HG03139 (cell line): ENCODE data around the gene RGS9.

Experiments used
- ATAC-seq: cut with Tn5 transposase; IDR thresholded peaks from one replicate; pipeline ENCODE4 v1.9.1; 2021; ENCODE audit not compliant: unreplicated experiment

The RGS9 gene

DNA sequence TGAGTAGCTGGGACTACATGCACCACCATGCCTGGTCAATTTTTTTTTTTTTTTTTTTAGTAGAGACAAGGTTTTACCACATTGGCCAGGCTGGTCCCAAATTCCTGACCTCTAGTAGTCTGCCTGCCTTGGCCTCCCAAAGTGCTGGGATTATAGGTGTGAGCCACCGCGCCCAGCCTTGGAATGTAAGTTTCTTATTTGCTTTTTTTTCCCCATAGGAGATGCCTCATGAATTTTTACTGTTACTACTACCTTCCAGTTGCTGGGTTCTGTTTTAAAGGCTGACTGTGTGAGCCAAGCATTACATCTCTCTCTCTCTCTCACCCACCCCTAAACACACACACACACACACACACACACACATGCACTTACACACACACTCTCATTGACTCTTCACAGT is 112.6 kb downstream of the RGS9 start:
- ATAC-seq, result no peak

DNA sequence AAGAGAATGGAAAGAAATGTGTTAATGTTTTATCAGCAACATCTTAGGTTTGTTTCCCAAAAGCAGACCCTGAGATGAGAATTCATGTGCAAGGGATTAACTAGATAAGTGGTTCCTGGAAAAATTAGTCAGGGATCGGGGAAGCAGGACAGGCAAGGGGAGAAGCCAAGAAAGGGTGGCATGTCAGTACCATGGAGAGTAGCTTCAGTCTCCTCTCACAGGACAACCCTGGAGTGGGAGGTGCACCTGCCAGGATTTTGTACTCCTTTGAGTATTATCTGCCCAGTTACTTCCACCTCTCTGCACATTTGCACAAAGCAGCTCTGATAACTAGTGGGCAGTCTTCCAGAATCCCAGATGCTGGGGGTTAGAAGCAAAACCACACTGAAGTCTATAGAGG is 117.0 kb downstream of the RGS9 start:
- no peak for ATAC-seq

- ATAC-seq, result no peak
Measured at GRCh38 chr17:65259281-65259680, 122.1 kb downstream of the RGS9 start.

- no peak for ATAC-seq
Measured at GRCh38 chr17:65259696-65260485, 122.7 kb downstream of the RGS9 start.

- no peak for ATAC-seq
Measured at GRCh38 chr17:65260626-65261025, 123.5 kb downstream of the RGS9 start.

DNA sequence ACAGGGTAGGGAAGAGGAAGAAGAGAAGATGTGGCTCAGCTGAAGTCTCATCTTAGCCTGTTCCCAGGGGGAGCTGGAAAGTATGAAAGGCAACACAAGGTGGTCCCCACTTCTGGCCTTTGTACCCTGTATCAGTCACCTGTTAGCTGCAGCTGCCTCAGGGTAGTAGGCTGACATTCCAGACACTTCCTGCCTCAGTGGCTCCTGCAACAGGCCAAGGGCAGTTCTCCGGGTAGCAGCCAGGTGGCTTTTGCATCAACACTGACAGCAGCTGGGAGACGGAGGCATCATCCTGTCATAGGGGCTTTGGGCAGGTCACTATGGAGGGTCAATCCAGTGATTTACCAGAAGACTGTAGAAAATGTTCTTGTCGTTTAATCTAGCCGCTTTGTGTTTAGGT is 124.0 kb downstream of the RGS9 start:
- ATAC-seq, result no peak

GRCh38 chr17:65261682-65262636 is 124.8 kb downstream of the RGS9 start:
- ATAC-seq, result no peak

DNA sequence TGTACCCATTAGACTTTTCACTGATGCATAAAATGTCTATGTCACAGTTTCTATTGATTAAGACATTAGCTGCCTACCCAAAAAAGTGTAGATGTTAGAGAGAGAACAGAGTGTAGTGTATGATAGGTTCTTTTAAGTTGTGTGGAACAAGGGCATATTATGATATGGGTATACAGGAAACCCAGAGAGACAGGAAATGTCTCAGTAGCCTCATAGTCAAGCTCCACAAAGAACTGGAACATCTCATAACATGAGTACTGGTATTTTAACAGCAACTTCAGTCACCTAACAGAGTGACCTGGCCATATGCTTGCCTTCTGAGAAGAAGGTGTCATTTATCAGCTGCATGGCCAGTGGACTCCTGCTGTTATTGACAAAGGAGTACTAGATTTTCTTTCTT is 128.1 kb downstream of the RGS9 start:
- ATAC-seq, result no peak

DNA sequence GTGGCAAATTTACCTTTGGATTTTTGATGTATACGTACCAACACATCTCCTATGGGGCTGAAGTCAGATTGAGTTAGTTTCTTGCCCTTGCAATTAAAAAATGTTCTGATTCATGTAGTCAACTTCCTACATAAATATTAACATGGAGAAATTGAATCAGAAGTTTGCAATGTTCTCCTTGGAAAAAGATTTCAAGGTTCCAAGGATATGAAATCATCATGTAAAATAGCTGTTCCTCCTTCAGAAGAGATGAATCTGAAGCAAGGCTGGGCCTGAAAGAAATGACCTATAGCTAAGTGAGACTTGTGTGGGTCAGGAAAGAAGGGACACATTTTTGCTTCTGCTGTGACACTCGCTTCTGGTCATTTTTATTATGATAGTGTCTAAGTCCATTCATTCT is 131.7 kb downstream of the RGS9 start:
- no peak for ATAC-seq

DNA sequence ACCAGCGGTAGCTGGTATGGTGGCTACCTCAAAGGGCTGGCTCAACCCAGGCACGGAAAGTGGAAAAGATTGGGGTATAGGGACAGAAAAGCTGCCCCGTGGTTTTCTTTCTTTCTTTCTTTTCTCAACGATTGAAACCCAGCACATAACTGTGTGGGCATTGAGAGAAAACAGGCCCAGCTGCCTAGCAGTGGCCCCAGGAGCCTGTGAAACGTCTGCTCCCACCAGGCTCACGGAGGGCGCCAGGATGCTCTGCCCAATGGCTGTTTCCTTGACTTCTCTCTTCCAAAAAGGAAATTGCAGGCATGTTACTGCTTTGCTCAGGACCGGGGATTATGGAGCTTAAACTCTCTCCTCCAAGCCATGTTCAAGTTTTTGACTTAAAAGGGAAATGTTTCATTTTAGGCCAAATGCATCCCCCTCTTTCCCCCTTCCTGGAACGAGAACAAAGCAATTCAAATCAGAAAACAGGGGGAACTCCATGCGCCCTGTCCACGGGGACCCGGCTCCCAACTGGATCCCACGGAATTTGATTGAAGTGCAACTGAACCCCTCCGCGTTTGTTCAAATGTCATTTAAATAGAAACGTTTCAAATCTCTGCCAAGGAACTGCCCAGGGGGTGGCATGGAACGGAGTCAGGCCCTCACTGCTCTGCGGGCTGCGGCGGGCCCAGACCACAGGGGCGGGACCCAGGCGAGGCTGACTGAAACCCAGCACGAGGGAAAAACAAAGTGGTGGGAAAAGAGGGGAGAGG is 133.5 kb downstream of the RGS9 start:
- ATAC-seq, result no peak

- ATAC-seq, result no peak
Measured at GRCh38 chr17:65271296-65271695, 134.1 kb downstream of the RGS9 start.
